ENCODE data around the gene KLHL7. TPM values are rescaled to one million over a fixed set of nuclear protein-coding genes. Genes with fewer than 3 reads are reported as not detected.

The KLHL7 gene
- total RNA-seq, 2 donors from 2014 or later: 37.5 to 54.6 TPM

- DNase-seq: no peak
Observed at GRCh38 chr7:23098029-23098428, 7.6 kb upstream of the KLHL7 start.

DNA sequence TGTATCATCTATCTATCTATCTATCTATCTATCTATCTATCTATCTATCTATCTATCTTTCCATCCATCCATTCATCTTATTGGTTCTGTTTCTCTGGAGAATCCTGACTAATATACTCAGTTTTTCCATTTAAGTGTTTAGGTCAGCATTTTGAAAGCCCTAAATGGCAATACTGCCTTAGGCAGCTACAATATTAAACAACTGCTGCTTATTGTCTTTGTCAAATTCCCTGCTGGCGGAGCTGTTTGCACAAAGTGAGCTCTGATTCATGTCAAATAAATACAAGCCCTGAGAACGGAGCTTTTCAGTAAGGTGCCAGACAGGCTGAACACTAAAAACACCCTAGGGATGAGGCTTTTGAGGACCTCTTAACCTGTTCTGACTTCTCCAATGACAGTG lies 7.1 kb upstream of the KLHL7 start:
- Histone ChIP-seq H3K9ac (ENCODE audit: extremely low read depth, low read length, poor library complexity, severe bottlenecking) (no peak overlapping the region), H3K27ac (ENCODE audit: low read depth, low read length) (no peak overlapping the region), H3K27me3 (ENCODE audit: control insufficient read depth, insufficient read depth, low read length, poor library complexity, severe bottlenecking) (no peaks in the 10 kb centered on the region), H3K4me3 (ENCODE audit: low read length) (no peak overlapping the region), H3K9me3 (ENCODE audit: control insufficient read depth, low read length) (peaks cover 27% of the 10 kb centered on the region), H3K4me1 (ENCODE audit: control insufficient read depth, insufficient read depth, low read length) (no peaks in the 10 kb centered on the region), H3K36me3 (ENCODE audit: control insufficient read depth, insufficient read depth, low read length) (no peaks in the 10 kb centered on the region)
- Mint-ChIP-seq H3K9me3 (peaks cover 17% of the 10 kb centered on the region), H3K27me3 (ENCODE audit: insufficient read depth) (peaks cover 8% of the 10 kb centered on the region), H3K36me3 (ENCODE audit: low read depth) (peaks cover 4% of the 10 kb centered on the region), H3K4me1 (no peaks in the 10 kb centered on the region), H3K4me3 (no peak overlapping the region), H3K27ac (no peak overlapping the region)
- WGBS, 2 experiments (ENCODE audit: insufficient coverage in 1 of 2, insufficient read length in 1 of 2): 90% methylated on average over 2 of the region's 2 CpGs; no CpG with 5 or more reads in 1 of the 2 experiments
- TF ChIP-seq, protein P1, sequence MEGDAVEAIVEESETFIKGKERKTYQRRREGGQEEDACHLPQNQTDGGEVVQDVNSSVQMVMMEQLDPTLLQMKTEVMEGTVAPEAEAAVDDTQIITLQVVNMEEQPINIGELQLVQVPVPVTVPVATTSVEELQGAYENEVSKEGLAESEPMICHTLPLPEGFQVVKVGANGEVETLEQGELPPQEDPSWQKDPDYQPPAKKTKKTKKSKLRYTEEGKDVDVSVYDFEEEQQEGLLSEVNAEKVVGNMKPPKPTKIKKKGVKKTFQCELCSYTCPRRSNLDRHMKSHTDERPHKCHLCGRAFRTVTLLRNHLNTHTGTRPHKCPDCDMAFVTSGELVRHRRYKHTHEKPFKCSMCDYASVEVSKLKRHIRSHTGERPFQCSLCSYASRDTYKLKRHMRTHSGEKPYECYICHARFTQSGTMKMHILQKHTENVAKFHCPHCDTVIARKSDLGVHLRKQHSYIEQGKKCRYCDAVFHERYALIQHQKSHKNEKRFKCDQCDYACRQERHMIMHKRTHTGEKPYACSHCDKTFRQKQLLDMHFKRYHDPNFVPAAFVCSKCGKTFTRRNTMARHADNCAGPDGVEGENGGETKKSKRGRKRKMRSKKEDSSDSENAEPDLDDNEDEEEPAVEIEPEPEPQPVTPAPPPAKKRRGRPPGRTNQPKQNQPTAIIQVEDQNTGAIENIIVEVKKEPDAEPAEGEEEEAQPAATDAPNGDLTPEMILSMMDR (conservative IDR thresholded peaks at IDR 0.05): no peak
- no peak for DNase-seq

More at GRCh38 chr7:23098029-23098428, 7.6 kb upstream of the KLHL7 start:
- H3K4me1 Mint-ChIP-seq: no peaks in the 10 kb centered on the region
- no peaks in the 10 kb centered on the region for H3K4me1 ChIP-seq (ENCODE audit: control insufficient read depth, insufficient read depth, low read length)
- no peak overlapping the region for H3K4me3 ChIP-seq (ENCODE audit: low read length)
- H3K4me3 Mint-ChIP-seq: no peak overlapping the region
- TF ChIP-seq, protein P1 (conservative IDR thresholded peaks at IDR 0.05): no peak
- H3K27me3 ChIP-seq (ENCODE audit: control insufficient read depth, insufficient read depth, low read length, poor library complexity, severe bottlenecking): no peaks in the 10 kb centered on the region
- peaks cover 27% of the 10 kb centered on the region for H3K9me3 ChIP-seq (ENCODE audit: control insufficient read depth, low read length)
- H3K9ac ChIP-seq (ENCODE audit: extremely low read depth, low read length, poor library complexity, severe bottlenecking): no peak overlapping the region
- no peaks in the 10 kb centered on the region for H3K36me3 ChIP-seq (ENCODE audit: control insufficient read depth, insufficient read depth, low read length)
- H3K9me3 Mint-ChIP-seq: peaks cover 17% of the 10 kb centered on the region
- WGBS, 2 experiments (ENCODE audit: insufficient coverage in 1 of 2, insufficient read length in 1 of 2): 93 to 94% methylated on average over 6 to 9 of the region's 9 CpGs
- peaks cover 4% of the 10 kb centered on the region for H3K36me3 Mint-ChIP-seq (ENCODE audit: low read depth)
- H3K27ac Mint-ChIP-seq: no peak overlapping the region
- H3K27ac ChIP-seq (ENCODE audit: low read depth, low read length): no peak overlapping the region
- peaks cover 8% of the 10 kb centered on the region for H3K27me3 Mint-ChIP-seq (ENCODE audit: insufficient read depth)

DNA sequence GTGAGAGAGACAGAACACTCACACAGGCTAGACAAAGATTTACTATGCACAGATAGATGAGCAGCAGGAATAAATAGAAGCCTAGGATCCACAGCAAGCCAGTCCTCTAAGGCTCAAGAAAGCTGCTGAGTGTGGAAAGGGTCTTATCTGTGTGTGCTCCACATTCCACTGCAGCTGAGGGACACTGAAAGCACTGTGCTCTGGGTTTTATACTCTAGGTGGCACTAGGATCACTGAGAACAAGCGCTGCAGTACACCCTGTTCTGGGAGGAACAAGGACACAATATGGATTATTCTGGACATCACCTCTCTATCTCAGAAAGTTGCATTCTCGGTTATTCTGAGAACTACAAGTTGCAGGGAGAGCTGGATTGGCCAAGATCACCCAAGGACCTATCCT lies 4.9 kb upstream of the KLHL7 start:
- H3K27me3 Mint-ChIP-seq (ENCODE audit: insufficient read depth): peaks cover 8% of the 10 kb centered on the region
- peaks cover 4% of the 10 kb centered on the region for H3K36me3 Mint-ChIP-seq (ENCODE audit: low read depth)
- H3K9ac ChIP-seq (ENCODE audit: extremely low read depth, low read length, poor library complexity, severe bottlenecking): no peak overlapping the region
- WGBS, 2 experiments (ENCODE audit: insufficient coverage in 1 of 2, insufficient read length in 1 of 2): 61 to 66% methylated on average over 2 of the region's 2 CpGs
- DNase-seq: peak; percentile 73
- TF ChIP-seq, protein P1 (conservative IDR thresholded peaks at IDR 0.05): peak; percentile 70
- no peak overlapping the region for H3K4me3 Mint-ChIP-seq
- no peaks in the 10 kb centered on the region for H3K27me3 ChIP-seq (ENCODE audit: control insufficient read depth, insufficient read depth, low read length, poor library complexity, severe bottlenecking)
- no peak overlapping the region for H3K27ac ChIP-seq (ENCODE audit: low read depth, low read length)
- H3K9me3 ChIP-seq (ENCODE audit: control insufficient read depth, low read length): peaks cover 27% of the 10 kb centered on the region
- no peak overlapping the region for H3K4me3 ChIP-seq (ENCODE audit: low read length)
- H3K4me1 Mint-ChIP-seq: no peaks in the 10 kb centered on the region
- no peaks in the 10 kb centered on the region for H3K36me3 ChIP-seq (ENCODE audit: control insufficient read depth, insufficient read depth, low read length)
- H3K4me1 ChIP-seq (ENCODE audit: control insufficient read depth, insufficient read depth, low read length): no peaks in the 10 kb centered on the region
- no peak overlapping the region for H3K27ac Mint-ChIP-seq
- H3K9me3 Mint-ChIP-seq: peaks cover 17% of the 10 kb centered on the region

Measured in endodermal cell (in vitro differentiated cells).